ENCODE data around the gene C2CD2.

- TF ChIP-seq POLR2AphosphoS5 (IDR thresholded peaks at IDR 0.05; ENCODE audit: low read depth, low read length) (no peak), SIN3A (IDR thresholded peaks at IDR 0.05; ENCODE audit: borderline replicate concordance, insufficient read depth, low read length) (no peak), REST (IDR thresholded peaks at IDR 0.05; ENCODE audit: insufficient read depth in 1 of 2, low read depth in 2 of 2, low read length in 2 of 2) (no peak)
Measured at GRCh38 chr21:41979335-41979734, 25.5 kb upstream of the C2CD2 start.

Data from PFSK-1 (cell line).